Stimulated activated CD8-positive, alpha-beta memory T cell treated with anti-CD3 and anti-CD28 coated beads, Interleukin-12 subunit alpha, Interleukin-12 subunit beta, amount 100 ng/mL, for 1 hour (primary cell): ENCODE measurements around the gene SLC12A3.
"Not testable (repeated sequence)": the region's sequence is repeated elsewhere in the genome, so short reads cannot be mapped to it uniquely, and the experiment has no call there.

Experiments used
- DNase-seq: peaks from one replicate; pipeline ENCODE4 v3.0.0-alpha.2; 2020; ENCODE audit warnings: low read depth

The SLC12A3 gene

DNA sequence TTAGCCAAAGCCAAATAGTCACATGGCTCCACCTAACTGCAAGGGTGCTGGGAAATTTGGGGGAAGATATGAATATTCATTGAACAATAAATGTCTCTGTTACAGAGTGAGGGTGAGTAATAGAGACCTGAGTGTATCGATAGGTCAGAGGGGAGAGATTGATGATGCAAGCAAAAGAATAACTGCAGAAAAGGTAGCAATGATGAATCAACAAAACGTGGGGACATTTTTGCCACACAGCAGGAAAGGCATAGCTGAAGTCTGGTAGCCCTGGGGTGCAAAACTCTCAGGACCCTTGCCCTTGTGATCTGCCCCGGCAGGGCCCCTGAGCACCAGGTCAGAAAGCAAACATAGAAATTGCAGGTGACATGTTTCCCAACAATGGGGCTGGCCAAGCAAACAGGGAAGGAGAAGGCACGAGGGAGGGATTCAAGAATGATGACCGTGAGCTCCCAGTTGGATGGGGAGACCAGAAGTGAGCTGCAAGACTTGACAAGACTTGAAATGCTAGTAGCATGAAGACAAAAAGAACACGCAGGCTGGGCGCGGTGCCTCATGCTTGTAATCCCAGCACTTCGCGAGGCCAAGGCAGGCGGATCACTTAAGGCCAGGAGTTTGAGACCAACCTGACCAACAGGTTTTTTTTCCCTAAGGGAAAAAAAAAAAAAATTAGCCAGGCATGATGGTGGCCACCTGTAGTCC, 54.2 kb downstream of the SLC12A3 start:
- DNase-seq, result no peak

DNA sequence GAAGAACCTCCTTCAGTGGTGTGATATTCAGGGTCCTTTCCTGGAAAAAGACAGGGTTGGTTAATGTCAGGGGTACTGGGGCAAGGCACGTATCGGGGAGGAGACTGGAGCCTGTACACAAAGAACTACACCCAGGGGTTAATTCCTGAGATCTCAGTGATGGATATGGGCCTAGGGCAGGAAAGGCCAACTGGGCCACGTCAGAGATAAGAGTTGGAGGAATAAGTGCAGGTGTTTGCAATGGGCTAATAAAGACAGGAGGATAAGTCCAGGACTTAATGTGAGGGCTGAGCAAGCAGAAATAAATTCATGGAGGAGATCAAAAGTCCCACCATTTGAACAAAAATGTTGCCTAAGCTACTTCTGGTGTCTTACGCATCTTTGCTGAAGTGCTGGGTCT, 56.6 kb downstream of the SLC12A3 start:
- no peak for DNase-seq

DNA sequence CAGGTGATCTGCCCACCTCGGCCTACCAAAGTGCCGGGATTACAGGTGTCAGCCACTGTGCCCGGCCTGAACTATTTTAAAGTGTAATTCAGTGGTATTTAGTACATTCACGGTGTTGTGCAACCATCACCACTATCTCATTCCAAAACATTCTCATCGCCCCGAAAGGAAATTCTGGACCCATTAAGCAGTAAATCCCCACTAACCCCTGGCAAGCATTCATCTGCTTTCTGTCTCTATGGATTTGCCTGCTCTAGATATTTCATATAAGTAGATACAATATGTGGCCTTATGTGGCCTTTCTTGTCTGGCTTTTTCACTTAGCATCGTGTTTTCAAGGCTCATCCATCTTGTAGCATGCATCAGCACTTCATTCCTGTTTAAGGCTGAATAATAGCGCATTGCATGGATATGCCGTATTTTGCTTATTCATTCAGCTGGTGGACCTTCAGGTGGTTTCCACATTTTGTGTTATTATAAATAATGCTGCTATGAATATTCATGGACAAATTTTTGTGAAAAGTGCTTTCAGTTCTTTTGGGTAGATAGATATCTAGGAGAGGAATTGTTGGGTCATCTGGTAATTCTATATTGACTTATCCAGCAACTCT, 58.6 kb downstream of the SLC12A3 start:
- DNase-seq, result no peak

DNA sequence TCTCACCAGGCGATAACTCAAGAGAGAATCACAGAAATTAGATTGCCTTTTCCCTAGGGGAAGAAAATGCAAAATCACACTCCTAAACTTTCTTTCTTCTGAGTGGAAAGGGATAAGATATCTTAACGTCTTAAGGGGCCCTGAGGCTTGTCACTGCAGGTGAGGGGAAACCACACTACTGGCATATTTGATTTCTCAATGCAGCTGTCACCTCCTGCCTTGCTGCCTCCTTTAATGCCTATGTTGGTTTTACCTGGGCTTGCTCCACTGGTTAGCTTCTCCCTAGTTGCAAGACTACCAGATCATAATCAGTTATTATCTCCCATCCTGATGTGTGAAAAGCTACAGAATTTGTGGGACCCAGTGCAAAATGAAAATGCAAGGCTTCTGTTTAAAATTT, 62.5 kb downstream of the SLC12A3 start:
- DNase-seq, result no peak

GRCh38 chr16:56929639-56930038, 64.6 kb downstream of the SLC12A3 start:
- no peak for DNase-seq

DNA sequence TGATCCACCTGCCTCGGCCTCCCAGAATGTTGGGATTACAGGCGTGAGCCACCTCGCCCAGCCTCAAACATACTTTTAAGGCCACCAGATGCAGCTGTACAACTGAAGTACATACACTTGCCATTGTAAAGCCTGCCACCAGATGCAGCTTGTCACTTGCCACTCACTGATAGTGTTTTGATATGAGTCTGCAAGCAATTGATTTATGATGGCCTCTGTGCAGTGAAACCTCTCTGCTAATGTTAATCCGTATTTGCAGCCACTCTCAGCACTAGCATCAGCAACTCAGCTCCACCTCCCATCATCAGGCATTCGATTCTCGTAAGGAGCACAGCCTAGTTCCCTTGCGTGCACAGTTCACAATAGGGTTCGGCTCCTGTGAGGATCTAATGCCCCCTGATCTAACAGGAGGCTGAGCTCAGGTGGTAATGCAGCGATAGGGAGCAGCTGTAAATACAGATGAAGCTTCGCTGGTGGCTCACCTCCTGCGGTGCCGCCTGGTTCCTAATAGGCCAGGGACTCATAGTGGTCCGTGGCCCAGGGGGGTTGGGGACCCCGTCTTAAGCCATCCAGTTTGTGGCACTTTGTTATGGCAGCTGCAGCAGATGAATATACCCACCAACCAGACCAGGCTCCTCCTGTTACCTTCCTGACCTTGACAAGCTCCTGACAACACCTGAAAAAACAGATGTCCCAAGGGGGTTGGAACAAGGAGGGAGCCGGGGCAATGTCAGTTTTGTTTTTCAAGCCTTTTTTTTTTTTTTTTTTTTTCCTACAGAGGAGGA, 65.7 kb downstream of the SLC12A3 start:
- DNase-seq, result no peak

DNA sequence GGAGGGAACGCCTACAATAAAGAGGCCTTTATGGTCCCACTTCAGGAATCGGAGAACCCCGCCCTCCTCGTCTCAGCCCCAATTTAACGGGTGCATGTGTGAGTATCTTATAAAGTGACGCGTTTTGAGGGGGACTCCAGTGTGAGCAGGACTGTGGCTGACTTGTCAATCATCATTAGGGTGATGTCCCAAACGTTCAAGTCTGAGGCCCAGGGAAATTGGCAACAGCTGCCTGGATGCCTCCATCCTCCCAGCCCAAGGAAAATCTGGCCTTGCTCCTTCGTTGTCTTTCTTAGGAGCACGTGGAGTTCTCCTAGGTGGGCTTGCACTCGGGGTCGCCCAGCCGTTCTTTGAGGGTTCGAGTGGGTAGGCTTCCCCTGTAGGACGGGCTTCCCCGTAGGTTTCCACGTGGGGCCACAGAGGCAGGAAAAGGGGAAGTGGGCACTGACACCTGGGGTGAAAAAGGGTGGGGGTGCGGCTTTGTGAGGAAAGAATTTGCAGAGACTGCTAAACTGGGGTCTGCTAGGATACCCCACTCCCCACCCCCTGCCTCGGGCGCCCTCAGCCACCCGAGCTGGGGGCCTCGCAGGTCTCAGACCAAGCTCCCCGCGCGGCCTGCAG, 66.4 kb downstream of the SLC12A3 start:
- DNase-seq, result no peak

GRCh38 chr16:56931892-56932720, 67.1 kb downstream of the SLC12A3 start, which contains the start of gene HERPUD1:
Gene HERPUD1, plus strand, starts transcription at chr16:56932142. Its CDS starts 103 bp downstream, at chr16:56932245.
- peak; percentile 98 for DNase-seq

DNA sequence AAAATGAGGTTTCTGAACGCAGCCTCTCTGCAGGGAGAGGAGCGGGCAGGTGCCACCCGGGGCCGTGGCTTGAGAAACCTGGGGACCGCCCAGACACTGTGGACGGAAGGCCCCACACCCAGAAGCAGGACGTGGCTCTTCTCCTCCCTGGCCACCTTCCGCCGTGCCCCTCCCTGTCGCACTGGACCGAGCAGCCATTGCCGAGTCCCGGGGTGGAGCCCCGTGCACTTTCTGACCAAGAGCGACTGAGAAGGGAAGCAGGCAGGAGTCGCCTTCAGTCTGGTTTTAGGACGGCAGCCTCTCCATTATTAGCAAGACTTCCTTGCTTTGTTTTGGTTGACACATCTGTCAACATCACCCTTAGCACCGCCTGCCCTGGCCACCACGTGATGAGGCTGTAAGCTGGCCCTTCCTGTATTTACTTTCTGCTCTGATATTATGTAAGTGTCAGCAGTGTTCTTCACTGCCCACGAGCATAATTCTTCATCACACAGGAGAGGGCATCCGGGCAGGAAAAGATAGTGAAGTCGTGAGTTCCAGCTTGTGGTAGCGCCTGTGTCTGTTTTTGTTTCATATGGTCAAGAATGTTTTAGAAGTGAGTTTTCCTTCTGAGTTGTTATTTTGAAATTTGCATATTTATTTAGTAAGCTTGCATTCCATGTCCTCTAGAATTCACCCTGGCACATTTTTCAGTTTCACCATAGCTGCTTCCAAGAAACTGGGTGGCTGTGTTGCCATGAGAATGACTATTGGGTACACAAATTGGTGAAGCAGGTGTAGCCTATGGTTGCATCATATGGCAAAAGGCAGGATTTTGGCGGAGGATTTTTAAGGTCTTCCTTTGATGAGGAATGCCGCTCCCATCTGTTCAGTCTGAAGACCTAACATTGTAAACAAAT, 68.0 kb downstream of the SLC12A3 start:
- no peak for DNase-seq

DNA sequence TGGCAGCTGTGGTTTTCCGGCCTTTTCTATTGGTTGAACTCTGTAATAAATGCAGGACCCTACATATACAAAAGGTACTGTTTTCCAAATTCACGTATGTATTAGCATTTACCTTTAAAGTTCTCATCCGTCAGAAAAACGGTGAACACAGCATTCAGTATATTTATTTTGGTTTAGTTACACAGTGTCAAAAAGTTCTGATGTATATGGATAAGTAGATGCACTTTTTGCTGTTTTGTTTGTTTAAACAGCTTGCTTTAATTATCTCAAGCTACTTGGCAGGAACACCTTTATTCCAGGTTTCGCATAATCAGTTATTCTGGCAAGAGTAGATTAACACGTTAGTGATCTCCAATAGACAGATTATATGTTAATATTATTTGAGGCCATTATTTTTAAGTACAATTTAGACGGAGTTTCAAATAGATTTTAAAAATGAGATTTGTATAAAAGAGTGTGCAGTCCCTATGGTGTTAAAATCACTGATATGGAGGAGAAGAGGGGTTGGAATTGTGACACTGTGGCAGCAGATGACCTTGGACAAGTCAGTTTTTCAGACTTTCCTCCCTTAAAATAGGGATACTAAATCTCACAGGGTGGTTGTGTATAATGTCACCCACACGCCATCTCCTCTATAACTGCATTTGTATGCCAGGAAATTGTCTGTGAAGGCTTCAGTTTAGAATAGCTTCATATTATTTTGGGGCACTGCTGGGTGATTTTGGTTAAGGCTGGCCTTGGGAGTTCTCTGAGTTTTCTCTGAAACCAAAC, 69.0 kb downstream of the SLC12A3 start:
- DNase-seq, result no peak

GRCh38 chr16:56934599-56935145, 69.7 kb downstream of the SLC12A3 start:
- not testable (repeated sequence) for DNase-seq

GRCh38 chr16:56935201-56935600, 70.2 kb downstream of the SLC12A3 start:
- no peak for DNase-seq

DNA sequence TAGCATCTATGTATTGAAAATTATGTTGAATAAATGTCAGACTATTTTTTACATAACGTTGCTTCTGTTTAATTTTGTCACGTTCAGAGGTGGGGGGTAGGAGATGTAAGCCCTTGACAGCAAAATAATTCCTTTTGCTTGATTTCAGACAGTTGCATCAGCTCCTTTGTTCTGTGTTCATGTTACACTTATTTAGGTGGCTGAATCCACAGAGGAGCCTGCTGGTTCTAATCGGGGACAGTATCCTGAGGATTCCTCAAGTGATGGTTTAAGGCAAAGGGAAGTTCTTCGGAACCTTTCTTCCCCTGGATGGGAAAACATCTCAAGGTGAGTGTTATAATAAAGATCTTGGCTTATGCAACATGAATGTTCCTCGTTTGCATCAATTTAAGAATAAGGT, 71.5 kb downstream of the SLC12A3 start:
- no peak for DNase-seq

DNA sequence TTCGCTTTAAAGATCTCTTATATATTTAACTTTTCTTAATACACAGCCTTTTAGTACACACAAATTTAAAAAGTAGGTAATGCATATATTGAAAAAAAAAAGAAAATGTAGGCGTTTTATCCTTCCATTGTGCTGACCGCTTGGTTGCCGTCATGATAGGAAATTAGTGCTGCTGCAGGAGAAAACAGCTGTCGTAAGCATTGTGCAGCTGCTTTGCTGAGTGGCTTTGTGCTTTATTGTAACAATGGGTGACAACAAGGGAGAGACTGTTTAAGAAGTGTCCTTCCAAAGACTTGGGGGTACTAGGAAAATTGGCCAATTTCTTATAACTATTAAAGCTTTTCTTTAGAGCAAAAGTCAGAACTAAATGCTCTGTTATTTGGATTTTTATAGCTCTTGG, 71.9 kb downstream of the SLC12A3 start:
- no peak for DNase-seq

GRCh38 chr16:56938664-56939513, 73.9 kb downstream of the SLC12A3 start:
- DNase-seq, result no peak

- DNase-seq, result no peak
These were observed 74.8 kb downstream of the SLC12A3 start for GRCh38 chr16:56939801-56940200.

DNA sequence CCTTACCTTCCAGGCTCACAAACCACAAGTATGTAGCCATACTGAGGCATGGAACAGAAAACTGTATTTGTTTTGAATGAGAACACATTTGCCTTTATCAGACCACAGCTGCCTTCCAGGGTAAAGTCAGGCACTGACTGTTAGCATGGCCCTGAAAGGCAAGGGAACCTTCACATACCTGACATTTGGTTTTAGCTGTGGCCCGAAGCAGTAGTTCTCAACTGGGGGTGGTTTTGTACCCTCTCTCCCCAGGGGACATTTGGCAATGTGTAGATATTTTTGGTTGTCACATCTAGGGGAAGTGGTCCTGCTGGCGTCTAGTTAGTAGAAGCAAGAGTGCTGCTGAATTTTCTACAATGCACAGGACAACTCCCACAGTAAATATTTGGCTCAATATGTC, 76.1 kb downstream of the SLC12A3 start:
- no peak for DNase-seq

DNA sequence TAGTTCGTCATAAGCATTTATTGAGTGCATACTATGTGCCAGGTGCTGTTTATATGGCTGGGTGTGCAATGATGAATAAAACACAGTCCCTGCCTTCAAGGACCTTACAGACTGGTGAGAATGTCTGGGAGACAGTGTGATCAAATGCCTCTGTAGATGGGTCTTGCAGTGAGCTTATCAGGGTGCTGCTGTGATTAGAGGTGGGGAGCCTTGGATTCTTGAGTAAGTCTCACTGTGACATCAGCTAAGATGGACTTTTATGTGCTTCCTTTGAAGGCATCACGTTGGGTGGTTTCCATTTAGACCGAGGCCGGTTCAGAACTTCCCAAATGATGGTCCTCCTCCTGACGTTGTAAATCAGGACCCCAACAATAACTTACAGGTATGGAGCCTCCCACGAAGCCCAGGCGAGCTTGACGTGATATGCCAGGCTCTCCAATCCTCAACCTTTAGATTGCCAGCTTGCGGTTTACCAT, 76.9 kb downstream of the SLC12A3 start:
- no peak for DNase-seq
